ENCODE measurements around the gene PODXL2.
A peak's percentile ranks its signal among the peaks of the same experiment; 100 is the strongest.

Gene PODXL2

GRCh38 chr3:127620637-127621375, 8.2 kb upstream of the PODXL2 start:
- Histone ChIP-seq H3K9ac (ENCODE audit: low read length) (no peak overlapping the region), H3K4me3 (ENCODE audit: low read length) (no peak overlapping the region), H3K36me3 (ENCODE audit: control insufficient read depth, low read depth, low read length) (peaks cover 66% of the 10 kb centered on the region), H3K27ac (ENCODE audit: low read length) (no peak overlapping the region), H3K4me1 (ENCODE audit: control insufficient read depth, low read depth, low read length) (no peaks in the 10 kb centered on the region), H3K27me3 (ENCODE audit: control insufficient read depth, insufficient read depth, low read length) (no peaks in the 10 kb centered on the region), H3K9me3 (ENCODE audit: control insufficient read depth, low read depth, low read length) (no peaks in the 10 kb centered on the region)

- Histone ChIP-seq H3K4me3 (ENCODE audit: low read length) (no peak overlapping the region), H3K36me3 (ENCODE audit: control insufficient read depth, low read depth, low read length) (peaks cover 54% of the 10 kb centered on the region), H3K4me1 (ENCODE audit: control insufficient read depth, low read depth, low read length) (no peaks in the 10 kb centered on the region), H3K9ac (ENCODE audit: low read length) (no peak overlapping the region), H3K9me3 (ENCODE audit: control insufficient read depth, low read depth, low read length) (no peaks in the 10 kb centered on the region), H3K27me3 (ENCODE audit: control insufficient read depth, insufficient read depth, low read length) (peaks cover 7% of the 10 kb centered on the region), H3K27ac (ENCODE audit: low read length) (no peak overlapping the region)
These were observed 7.0 kb upstream of the PODXL2 start for GRCh38 chr3:127622031-127622430.

GRCh38 chr3:127622772-127623576, 6.0 kb upstream of the PODXL2 start:
- H3K4me1 ChIP-seq (ENCODE audit: control insufficient read depth, low read depth, low read length), result no peaks in the 10 kb centered on the region
- H3K9me3 ChIP-seq (ENCODE audit: control insufficient read depth, low read depth, low read length), result no peaks in the 10 kb centered on the region
- peaks cover 45% of the 10 kb centered on the region for H3K36me3 ChIP-seq (ENCODE audit: control insufficient read depth, low read depth, low read length)
- H3K27me3 ChIP-seq (ENCODE audit: control insufficient read depth, insufficient read depth, low read length), result peaks cover 16% of the 10 kb centered on the region
- H3K9ac ChIP-seq (ENCODE audit: low read length), result no peak overlapping the region
- H3K27ac ChIP-seq (ENCODE audit: low read length), result no peak overlapping the region
- no peak overlapping the region for H3K4me3 ChIP-seq (ENCODE audit: low read length)

- Histone ChIP-seq H3K9ac (ENCODE audit: low read length) (no peak overlapping the region), H3K27ac (ENCODE audit: low read length) (no peak overlapping the region), H3K9me3 (ENCODE audit: control insufficient read depth, low read depth, low read length) (peaks cover 2% of the 10 kb centered on the region), H3K4me3 (ENCODE audit: low read length) (no peak overlapping the region), H3K27me3 (ENCODE audit: control insufficient read depth, insufficient read depth, low read length) (peaks cover 25% of the 10 kb centered on the region), H3K36me3 (ENCODE audit: control insufficient read depth, low read depth, low read length) (peaks cover 34% of the 10 kb centered on the region), H3K4me1 (ENCODE audit: control insufficient read depth, low read depth, low read length) (no peaks in the 10 kb centered on the region)
These were observed 4.9 kb upstream of the PODXL2 start for GRCh38 chr3:127624063-127624462.

- Histone ChIP-seq H3K9me3 (ENCODE audit: control insufficient read depth, low read depth, low read length) (peaks cover 2% of the 10 kb centered on the region), H3K27me3 (ENCODE audit: control insufficient read depth, insufficient read depth, low read length) (peaks cover 36% of the 10 kb centered on the region), H3K9ac (ENCODE audit: low read length) (no peak overlapping the region)
These were observed 3.2 kb upstream of the PODXL2 start for GRCh38 chr3:127625821-127626220.

GRCh38 chr3:127628426-127628787, 578 bp upstream of the PODXL2 start:
- Histone ChIP-seq H3K9me3 (ENCODE audit: control insufficient read depth, low read depth, low read length) (peaks cover 2% of the 10 kb centered on the region), H3K36me3 (ENCODE audit: control insufficient read depth, low read depth, low read length) (no peaks in the 10 kb centered on the region), H3K9ac (ENCODE audit: low read length) (no peak overlapping the region), H3K27me3 (ENCODE audit: control insufficient read depth, insufficient read depth, low read length) (peaks cover 36% of the 10 kb centered on the region), H3K27ac (ENCODE audit: low read length) (no peak overlapping the region), H3K4me3 (ENCODE audit: low read length) (no peak overlapping the region), H3K4me1 (ENCODE audit: control insufficient read depth, low read depth, low read length) (peaks cover 4% of the 10 kb centered on the region)

More at GRCh38 chr3:127625821-127626220, 3.2 kb upstream of the PODXL2 start:
- peaks cover 21% of the 10 kb centered on the region for H3K36me3 ChIP-seq (ENCODE audit: control insufficient read depth, low read depth, low read length)
- no peak overlapping the region for H3K27ac ChIP-seq (ENCODE audit: low read length)
- no peaks in the 10 kb centered on the region for H3K4me1 ChIP-seq (ENCODE audit: control insufficient read depth, low read depth, low read length)
- H3K4me3 ChIP-seq (ENCODE audit: low read length), result no peak overlapping the region

- Histone ChIP-seq H3K27me3 (ENCODE audit: control insufficient read depth, insufficient read depth, low read length) (peaks cover 36% of the 10 kb centered on the region), H3K27ac (ENCODE audit: low read length) (no peak overlapping the region), H3K4me1 (ENCODE audit: control insufficient read depth, low read depth, low read length) (peaks cover 6% of the 10 kb centered on the region), H3K36me3 (ENCODE audit: control insufficient read depth, low read depth, low read length) (no peaks in the 10 kb centered on the region), H3K9ac (ENCODE audit: low read length) (no peak overlapping the region), H3K9me3 (ENCODE audit: control insufficient read depth, low read depth, low read length) (peaks cover 2% of the 10 kb centered on the region), H3K4me3 (ENCODE audit: low read length) (peak overlapping the region; percentile 44)
These were observed 750 bp downstream of the PODXL2 start for GRCh38 chr3:127629467-127630403.

GRCh38 chr3:127630811-127631714, 2.1 kb downstream of the PODXL2 start:
- Histone ChIP-seq H3K4me1 (ENCODE audit: control insufficient read depth, low read depth, low read length) (peaks cover 6% of the 10 kb centered on the region), H3K9ac (ENCODE audit: low read length) (no peak overlapping the region), H3K36me3 (ENCODE audit: control insufficient read depth, low read depth, low read length) (no peaks in the 10 kb centered on the region), H3K9me3 (ENCODE audit: control insufficient read depth, low read depth, low read length) (peaks cover 2% of the 10 kb centered on the region), H3K27ac (ENCODE audit: low read length) (no peak overlapping the region), H3K27me3 (ENCODE audit: control insufficient read depth, insufficient read depth, low read length) (peaks cover 36% of the 10 kb centered on the region), H3K4me3 (ENCODE audit: low read length) (no peak overlapping the region)

- no peaks in the 10 kb centered on the region for H3K36me3 ChIP-seq (ENCODE audit: control insufficient read depth, low read depth, low read length)
- peaks cover 27% of the 10 kb centered on the region for H3K27me3 ChIP-seq (ENCODE audit: control insufficient read depth, insufficient read depth, low read length)
- no peak overlapping the region for H3K4me3 ChIP-seq (ENCODE audit: low read length)
- H3K9me3 ChIP-seq (ENCODE audit: control insufficient read depth, low read depth, low read length), result peaks cover 2% of the 10 kb centered on the region
- H3K27ac ChIP-seq (ENCODE audit: low read length), result no peak overlapping the region
- peaks cover 6% of the 10 kb centered on the region for H3K4me1 ChIP-seq (ENCODE audit: control insufficient read depth, low read depth, low read length)
- H3K9ac ChIP-seq (ENCODE audit: low read length), result no peak overlapping the region
These were observed 3.2 kb downstream of the PODXL2 start for GRCh38 chr3:127632035-127632820.

GRCh38 chr3:127634653-127635052, 5.7 kb downstream of the PODXL2 start:
- H3K9ac ChIP-seq (ENCODE audit: low read length), result no peak overlapping the region
- H3K4me1 ChIP-seq (ENCODE audit: control insufficient read depth, low read depth, low read length), result peaks cover 6% of the 10 kb centered on the region
- H3K27me3 ChIP-seq (ENCODE audit: control insufficient read depth, insufficient read depth, low read length), result peaks cover 7% of the 10 kb centered on the region
- H3K27ac ChIP-seq (ENCODE audit: low read length), result no peak overlapping the region
- H3K4me3 ChIP-seq (ENCODE audit: low read length), result no peak overlapping the region
- peaks cover under 1% of the 10 kb centered on the region for H3K36me3 ChIP-seq (ENCODE audit: control insufficient read depth, low read depth, low read length)
- H3K9me3 ChIP-seq (ENCODE audit: control insufficient read depth, low read depth, low read length), result no peaks in the 10 kb centered on the region

Data from iPS-18a (cell line).